ENCODE results near the gene IGFBP3. TPM values are rescaled to one million over a fixed set of nuclear protein-coding genes. Genes with fewer than 3 reads are reported as not detected.
A peak's percentile ranks its signal among the peaks of the same experiment; 100 is the strongest.

IGFBP3 gene
- total and polyA plus RNA-seq, 2 of the 13 experiments (the other 11 are each of a cell fraction or from before 2014, with no cell fraction given) = 57.5 TPM; not detected in 1

GRCh38 chr7:45891462-45892402, 29.3 kb downstream of the IGFBP3 start (continued):
- TF ChIP-seq ZBTB26 (CRISPR knock-in tag; IDR thresholded peaks at IDR 0.05; ENCODE audit: borderline replicate concordance) (0 out of 2 replicates have a peak, but pooled peaks have one; percentile 44), MXD4 (CRISPR knock-in tag; IDR thresholded peaks at IDR 0.05) (no peak), RBM22 (optimal IDR thresholded peaks at IDR 0.05; ENCODE audit: low read length) (no peak), SOX13 (IDR thresholded peaks at IDR 0.05) (peak; percentile 8; the same call in 1 of the 2 replicates), SOX13 (CRISPR knock-in tag; conservative IDR thresholded peaks at IDR 0.05 in 1 of 2, IDR thresholded peaks at IDR 0.05 in 1 of 2) (no peak; a peak in 1 of 4 replicates), SSRP1 (CRISPR knock-in tag; IDR thresholded peaks at IDR 0.05) (peak; percentile 100), KLF6 (CRISPR knock-in tag; IDR thresholded peaks at IDR 0.05) (peak; percentile 4; the same call in 1 of the 2 replicates), SRSF1 (optimal IDR thresholded peaks at IDR 0.05; ENCODE audit: low read depth, low read length) (no peak), ZNF775 (CRISPR knock-in tag; IDR thresholded peaks at IDR 0.05; ENCODE audit: borderline replicate concordance) (no peak), ATRX (CRISPR knock-in tag; IDR thresholded peaks at IDR 0.05; ENCODE audit: borderline replicate concordance) (no peak), TOE1 (CRISPR knock-in tag; IDR thresholded peaks at IDR 0.05) (0 out of 2 replicates have a peak, but pooled peaks have one; percentile 12), SNAPC2 (CRISPR knock-in tag; IDR thresholded peaks at IDR 0.05) (peak; percentile 66; the same call in 1 of the 2 replicates), NFE2 (CRISPR knock-in tag; IDR thresholded peaks at IDR 0.05) (no peak), RERE (CRISPR knock-in tag; IDR thresholded peaks at IDR 0.05; ENCODE audit: low read depth) (no peak), ATF6 (CRISPR knock-in tag; conservative IDR thresholded peaks at IDR 0.05) (no peak), TAF15 (IDR thresholded peaks at IDR 0.05; ENCODE audit: low read depth, low read length, poor library complexity, severe bottlenecking) (no peak), KDM6A (CRISPR knock-in tag; IDR thresholded peaks at IDR 0.05; ENCODE audit: low read depth) (no peak), ZNF326 (CRISPR knock-in tag; IDR thresholded peaks at IDR 0.05; ENCODE audit: borderline replicate concordance) (no peak; the same call in 1 of the 2 replicates), NFATC3 (CRISPR knock-in tag; IDR thresholded peaks at IDR 0.05) (no peak)

Data from HepG2 (cell line).